BE2C (cell line): Measurements from ENCODE around the gene GRID1.
A peak's percentile ranks its signal among the peaks of the same experiment; 100 is the strongest.

Experiments used
- DNase-seq: peaks from one replicate; pipeline ENCODE4 v3.0.0-alpha.2; 2020
- H3K27me3 ChIP-seq: fragments of 250-450 bp; sonication (Bioruptor Pico); 2 replicates; pipeline ENCODE4 v1.5.1; 2020; ENCODE audit warnings: mild to moderate bottlenecking
- H3K36me3 ChIP-seq: fragments of 250-450 bp; sonication (Bioruptor Pico); 2 replicates; pipeline ENCODE4 v1.5.1; 2020; ENCODE audit warnings: mild to moderate bottlenecking
- H3K4me1 ChIP-seq: fragments of 250-450 bp; sonication (Bioruptor Pico); 2 replicates; pipeline ENCODE4 v1.5.1; 2020
- H3K4me3 ChIP-seq: 2 replicates; pipeline ENCODE4 v1.5.1; 2011; ENCODE audit warnings: low read depth, low read length
- H3K9me3 ChIP-seq: fragments of 250-450 bp; sonication (Bioruptor Pico); 2 replicates; pipeline ENCODE4 v1.5.1; 2020
- CTCF ChIP-seq: IDR thresholded peaks from 2 replicates; pipeline ENCODE4 v1.5.1; 2012; ENCODE audit warnings: mild to moderate bottlenecking, low read depth, low read length

GRID1 gene

DNA sequence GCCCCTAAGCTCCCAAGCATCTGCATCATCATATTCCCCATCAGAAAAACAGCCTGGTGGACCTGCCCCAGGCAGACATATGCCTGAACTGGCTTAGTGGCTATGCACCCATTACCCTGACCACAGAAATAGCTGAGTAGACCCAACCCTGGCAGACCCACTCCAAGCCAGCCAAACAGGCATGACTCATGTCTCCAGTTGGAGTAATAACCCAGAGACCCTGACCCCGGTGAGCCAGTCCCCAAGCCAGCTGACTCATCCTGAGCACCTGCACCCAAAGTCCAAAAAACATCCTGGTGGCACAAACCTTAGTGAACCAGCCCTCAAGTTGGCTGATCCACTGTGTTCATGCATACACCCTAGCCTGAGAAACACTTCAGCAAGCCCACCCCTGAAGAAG, 555.9 kb downstream of the GRID1 start:
- H3K27me3 ChIP-seq, result no peaks in the 10 kb centered on the region
- TF ChIP-seq CTCF, result no peak
- no peaks in the 10 kb centered on the region; the same call in 1 of the 2 replicates for H3K9me3 ChIP-seq
- no peak for DNase-seq
- no peaks in the 10 kb centered on the region for H3K4me1 ChIP-seq
- H3K4me3 ChIP-seq, result no peak overlapping the region
- H3K36me3 ChIP-seq, result no peaks in the 10 kb centered on the region

DNA sequence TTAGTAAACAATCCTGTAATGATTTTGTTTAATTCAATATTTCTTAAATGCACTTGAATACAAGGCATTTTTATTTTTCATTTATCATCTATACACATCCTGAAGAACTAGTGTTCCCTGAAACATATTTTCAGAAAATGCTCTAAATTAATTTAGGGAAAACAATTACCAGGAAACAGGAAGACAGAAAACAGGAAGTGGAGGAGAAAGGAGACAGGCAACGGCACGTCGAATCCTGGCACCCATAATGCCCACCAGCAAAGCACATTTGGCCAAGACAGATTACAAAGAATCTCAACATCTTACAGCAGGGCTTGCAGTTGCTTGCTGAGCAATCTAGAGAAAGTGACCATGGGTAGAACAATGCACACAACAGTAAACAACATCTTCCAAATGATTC, 571.1 kb downstream of the GRID1 start:
- no peak for TF ChIP-seq CTCF

GRCh38 chr10:85794553-85794952, 572.0 kb downstream of the GRID1 start:
- H3K4me3 ChIP-seq, result no peak overlapping the region
- no peaks in the 10 kb centered on the region for H3K36me3 ChIP-seq
- H3K27me3 ChIP-seq, result no peaks in the 10 kb centered on the region
- no peak for TF ChIP-seq CTCF
- no peak for DNase-seq
- H3K9me3 ChIP-seq, result no peaks in the 10 kb centered on the region
- peaks cover 4% of the 10 kb centered on the region; the same call in 1 of the 2 replicates for H3K4me1 ChIP-seq

More for the DNA sequence above, 571.1 kb downstream of the GRID1 start:
- H3K27me3 ChIP-seq, result no peaks in the 10 kb centered on the region
- H3K9me3 ChIP-seq, result no peaks in the 10 kb centered on the region
- H3K4me3 ChIP-seq, result no peak overlapping the region; the same call in 1 of the 2 replicates
- H3K36me3 ChIP-seq, result no peaks in the 10 kb centered on the region
- DNase-seq, result no peak
- H3K4me1 ChIP-seq, result no peaks in the 10 kb centered on the region

- DNase-seq, result no peak
- H3K27me3 ChIP-seq, result no peaks in the 10 kb centered on the region
- no peaks in the 10 kb centered on the region for H3K36me3 ChIP-seq
- H3K4me3 ChIP-seq, result no peak overlapping the region
- TF ChIP-seq CTCF, result no peak
- peaks cover 11% of the 10 kb centered on the region for H3K4me1 ChIP-seq
- no peaks in the 10 kb centered on the region for H3K9me3 ChIP-seq
These were observed 574.1 kb downstream of the GRID1 start for GRCh38 chr10:85792533-85792858.

- Histone ChIP-seq H3K4me1 (peaks cover 16% of the 10 kb centered on the region), H3K9me3 (no peaks in the 10 kb centered on the region), H3K27me3 (no peaks in the 10 kb centered on the region), H3K4me3 (no peak overlapping the region), H3K36me3 (no peaks in the 10 kb centered on the region)
- no peak for DNase-seq
- peak; percentile 41 for TF ChIP-seq CTCF
These were observed 574.6 kb downstream of the GRID1 start for GRCh38 chr10:85791818-85792532.

- H3K36me3 ChIP-seq, result no peaks in the 10 kb centered on the region
- no peak overlapping the region for H3K4me3 ChIP-seq
- H3K9me3 ChIP-seq, result no peaks in the 10 kb centered on the region
- no peak for DNase-seq
- H3K27me3 ChIP-seq, result no peaks in the 10 kb centered on the region
- H3K4me1 ChIP-seq, result peaks cover 22% of the 10 kb centered on the region
- TF ChIP-seq CTCF, result no peak
These were observed 576.4 kb downstream of the GRID1 start for GRCh38 chr10:85789982-85790789.
